ENCODE data around the gene SGMS1. TPM values are rescaled to one million over a fixed set of nuclear protein-coding genes. Genes with fewer than 3 reads are reported as not detected.

SGMS1 gene
- total and polyA plus RNA-seq, 5 donors, result 12.0 to 26.0 (median 24.5) TPM

GRCh38 chr10:50393784-50394467, 229.8 kb downstream of the SGMS1 start:
- 55% methylated on average over 6 of the region's 6 CpGs for WGBS
- intact Hi-C loops (cut with DNase I), result no loop called here

GRCh38 chr10:50392966-50393718, 230.6 kb downstream of the SGMS1 start:
- Histone ChIP-seq H3K27me3 (ENCODE audit: control insufficient read depth, insufficient read depth) (no peaks in the 10 kb centered on the region), H3K4me3 (ENCODE audit: low read length) (no peak overlapping the region), H3K4me1 (ENCODE audit: control insufficient read depth, insufficient read depth, low read length) (peaks cover 4% of the 10 kb centered on the region), H3K27ac (ENCODE audit: low read length) (no peak overlapping the region), H3K9me3 (ENCODE audit: control insufficient read depth, low read length) (no peaks in the 10 kb centered on the region)
- DNase-seq (no peak), ATAC-seq (peak in 1 of 2 donors; percentile 46)
- WGBS, result 85% methylated on average over 6 of the region's 6 CpGs
- intact Hi-C loops (cut with DNase I), result no loop called here

More at GRCh38 chr10:50393784-50394467, 229.8 kb downstream of the SGMS1 start:
- no peak overlapping the region for H3K27ac ChIP-seq (ENCODE audit: low read length)
- no peak for DNase-seq
- H3K9me3 ChIP-seq (ENCODE audit: control insufficient read depth, low read length), result no peaks in the 10 kb centered on the region
- H3K4me3 ChIP-seq (ENCODE audit: low read length), result no peak overlapping the region
- peak in 1 of 2 donors; percentile 77 for ATAC-seq
- no peaks in the 10 kb centered on the region for H3K27me3 ChIP-seq (ENCODE audit: control insufficient read depth, insufficient read depth)
- H3K4me1 ChIP-seq (ENCODE audit: control insufficient read depth, insufficient read depth, low read length), result peaks cover 4% of the 10 kb centered on the region

GRCh38 chr10:50392426-50392825, 231.3 kb downstream of the SGMS1 start:
- peaks cover 4% of the 10 kb centered on the region for H3K4me1 ChIP-seq (ENCODE audit: control insufficient read depth, insufficient read depth, low read length)

GRCh38 chr10:50390302-50390701, 233.5 kb downstream of the SGMS1 start:
- Histone ChIP-seq H3K27me3 (ENCODE audit: control insufficient read depth, insufficient read depth) (no peaks in the 10 kb centered on the region), H3K4me1 (ENCODE audit: control insufficient read depth, insufficient read depth, low read length) (peaks cover 3% of the 10 kb centered on the region), H3K9me3 (ENCODE audit: control insufficient read depth, low read length) (no peaks in the 10 kb centered on the region), H3K4me3 (ENCODE audit: low read length) (no peak overlapping the region), H3K27ac (ENCODE audit: low read length) (no peak overlapping the region)
- no peak for ATAC-seq
- intact Hi-C loops (cut with DNase I), result no loop called here
- 96% methylated on average over 2 of the region's 2 CpGs for WGBS
- DNase-seq, result no peak

More at GRCh38 chr10:50392426-50392825, 231.3 kb downstream of the SGMS1 start:
- 97% methylated on average over 5 of the region's 5 CpGs for WGBS
- ATAC-seq (no peak), DNase-seq (no peak)
- no peaks in the 10 kb centered on the region for H3K9me3 ChIP-seq (ENCODE audit: control insufficient read depth, low read length)
- no peak overlapping the region for H3K27ac ChIP-seq (ENCODE audit: low read length)
- no peaks in the 10 kb centered on the region for H3K27me3 ChIP-seq (ENCODE audit: control insufficient read depth, insufficient read depth)
- intact Hi-C loops (cut with DNase I), result no loop called here
- no peak overlapping the region for H3K4me3 ChIP-seq (ENCODE audit: low read length)

- no peaks in the 10 kb centered on the region for H3K27me3 ChIP-seq (ENCODE audit: control insufficient read depth, insufficient read depth)
- H3K4me1 ChIP-seq (ENCODE audit: control insufficient read depth, insufficient read depth, low read length), result peaks cover 4% of the 10 kb centered on the region
- H3K4me3 ChIP-seq (ENCODE audit: low read length), result no peak overlapping the region
- DNase-seq (no peak), ATAC-seq (no peak)
- intact Hi-C loops (cut with DNase I), result no loop called here
- no peak overlapping the region for H3K27ac ChIP-seq (ENCODE audit: low read length)
- no peaks in the 10 kb centered on the region for H3K9me3 ChIP-seq (ENCODE audit: control insufficient read depth, low read length)
- WGBS, result 99% methylated on average over 2 of the region's 2 CpGs
Observed at GRCh38 chr10:50388181-50388580, 235.6 kb downstream of the SGMS1 start.

GRCh38 chr10:50387732-50388073, 236.1 kb downstream of the SGMS1 start:
- no peaks in the 10 kb centered on the region for H3K9me3 ChIP-seq (ENCODE audit: control insufficient read depth, low read length)
- no peak overlapping the region for H3K27ac ChIP-seq (ENCODE audit: low read length)
- no peaks in the 10 kb centered on the region for H3K27me3 ChIP-seq (ENCODE audit: control insufficient read depth, insufficient read depth)
- H3K4me3 ChIP-seq (ENCODE audit: low read length), result no peak overlapping the region
- peaks cover 4% of the 10 kb centered on the region for H3K4me1 ChIP-seq (ENCODE audit: control insufficient read depth, insufficient read depth, low read length)
- WGBS, result 77% methylated on average over 2 of the region's 2 CpGs
- intact Hi-C loops (cut with DNase I), result no loop called here
- DNase-seq (no peak), ATAC-seq (no peak)

GRCh38 chr10:50387007-50387731, 236.6 kb downstream of the SGMS1 start:
- Histone ChIP-seq H3K27ac (ENCODE audit: low read length) (no peak overlapping the region), H3K9me3 (ENCODE audit: control insufficient read depth, low read length) (no peaks in the 10 kb centered on the region), H3K27me3 (ENCODE audit: control insufficient read depth, insufficient read depth) (no peaks in the 10 kb centered on the region), H3K4me1 (ENCODE audit: control insufficient read depth, insufficient read depth, low read length) (peaks cover 4% of the 10 kb centered on the region), H3K4me3 (ENCODE audit: low read length) (no peak overlapping the region)
- DNase-seq, result no peak
- intact Hi-C loops (cut with DNase I), result no loop called here
- 92% methylated on average over 7 of the region's 7 CpGs for WGBS
- ATAC-seq, result no peak

- no peak overlapping the region for H3K4me3 ChIP-seq (ENCODE audit: low read length)
- no peaks in the 10 kb centered on the region for H3K9me3 ChIP-seq (ENCODE audit: control insufficient read depth, low read length)
- ATAC-seq (peak; percentile 38 to 55), DNase-seq (peak; percentile 36 to 78 (median 62))
- WGBS, result 68% methylated on average over 2 of the region's 2 CpGs
- no peak overlapping the region for H3K27ac ChIP-seq (ENCODE audit: low read length)
- intact Hi-C loops (cut with DNase I), result no loop called here
- no peaks in the 10 kb centered on the region for H3K27me3 ChIP-seq (ENCODE audit: control insufficient read depth, insufficient read depth)
- peaks cover 4% of the 10 kb centered on the region for H3K4me1 ChIP-seq (ENCODE audit: control insufficient read depth, insufficient read depth, low read length)
Observed at GRCh38 chr10:50385624-50386023, 238.1 kb downstream of the SGMS1 start.

- WGBS, result 78% methylated on average over 2 of the region's 2 CpGs
- H3K4me1 ChIP-seq (ENCODE audit: control insufficient read depth, insufficient read depth, low read length), result peaks cover 7% of the 10 kb centered on the region
- intact Hi-C loops (cut with DNase I), result no loop called here
- DNase-seq (no peak), ATAC-seq (no peak)
- H3K27ac ChIP-seq (ENCODE audit: low read length), result no peak overlapping the region
- H3K4me3 ChIP-seq (ENCODE audit: low read length), result no peak overlapping the region
- H3K9me3 ChIP-seq (ENCODE audit: control insufficient read depth, low read length), result no peaks in the 10 kb centered on the region
- H3K27me3 ChIP-seq (ENCODE audit: control insufficient read depth, insufficient read depth), result no peaks in the 10 kb centered on the region
Observed at GRCh38 chr10:50384898-50385297, 238.9 kb downstream of the SGMS1 start.

GRCh38 chr10:50384238-50384637, 239.5 kb downstream of the SGMS1 start:
- intact Hi-C loops (cut with DNase I), result no loop called here
- H3K9me3 ChIP-seq (ENCODE audit: control insufficient read depth, low read length), result no peaks in the 10 kb centered on the region
- peaks cover 7% of the 10 kb centered on the region for H3K4me1 ChIP-seq (ENCODE audit: control insufficient read depth, insufficient read depth, low read length)
- H3K27me3 ChIP-seq (ENCODE audit: control insufficient read depth, insufficient read depth), result no peaks in the 10 kb centered on the region
- H3K4me3 ChIP-seq (ENCODE audit: low read length), result no peak overlapping the region
- H3K27ac ChIP-seq (ENCODE audit: low read length), result peak overlapping the region; percentile 37
- ATAC-seq, result no peak
- DNase-seq, result no peak

GRCh38 chr10:50382576-50383023, 241.2 kb downstream of the SGMS1 start:
- H3K4me3 ChIP-seq (ENCODE audit: low read length), result no peak overlapping the region
- no peaks in the 10 kb centered on the region for H3K9me3 ChIP-seq (ENCODE audit: control insufficient read depth, low read length)
- ATAC-seq (peak; percentile 45 to 50), DNase-seq (no peak)
- intact Hi-C loops (cut with DNase I), result no loop called here
- no peaks in the 10 kb centered on the region for H3K27me3 ChIP-seq (ENCODE audit: control insufficient read depth, insufficient read depth)
- 21% methylated on average over 4 of the region's 4 CpGs for WGBS
- peaks cover 7% of the 10 kb centered on the region for H3K4me1 ChIP-seq (ENCODE audit: control insufficient read depth, insufficient read depth, low read length)
- H3K27ac ChIP-seq (ENCODE audit: low read length), result peak overlapping the region; percentile 88

Measured in right cardiac atrium (tissue), 5 donors.